Mesenteric fat pad (tissue), 1 donor: ENCODE data around the gene MKNK1. TPM values are rescaled to one million over a fixed set of nuclear protein-coding genes. Genes with fewer than 3 reads are reported as not detected.

Source experiments
- DNase-seq: peaks from one replicate; pipeline ENCODE4 v3.0.0-alpha.2; 2020; ENCODE audit warnings: low spot score
- total RNA-seq: library from RNA; stranded (reverse); fragmentation: NEBNext Ultra II Directional; extraction: Animal tissue kit (Norgen Biotek cat#: 25700); gene quantifications from one replicate; pipeline ENCODE4 v1.2.1, GENCODE V29; 2021
- donor health status: DM: yes; HTN: yes; CAD: no.

Gene MKNK1
- total RNA-seq, 1 donor from 2014 or later, result 90.8 TPM

DNA sequence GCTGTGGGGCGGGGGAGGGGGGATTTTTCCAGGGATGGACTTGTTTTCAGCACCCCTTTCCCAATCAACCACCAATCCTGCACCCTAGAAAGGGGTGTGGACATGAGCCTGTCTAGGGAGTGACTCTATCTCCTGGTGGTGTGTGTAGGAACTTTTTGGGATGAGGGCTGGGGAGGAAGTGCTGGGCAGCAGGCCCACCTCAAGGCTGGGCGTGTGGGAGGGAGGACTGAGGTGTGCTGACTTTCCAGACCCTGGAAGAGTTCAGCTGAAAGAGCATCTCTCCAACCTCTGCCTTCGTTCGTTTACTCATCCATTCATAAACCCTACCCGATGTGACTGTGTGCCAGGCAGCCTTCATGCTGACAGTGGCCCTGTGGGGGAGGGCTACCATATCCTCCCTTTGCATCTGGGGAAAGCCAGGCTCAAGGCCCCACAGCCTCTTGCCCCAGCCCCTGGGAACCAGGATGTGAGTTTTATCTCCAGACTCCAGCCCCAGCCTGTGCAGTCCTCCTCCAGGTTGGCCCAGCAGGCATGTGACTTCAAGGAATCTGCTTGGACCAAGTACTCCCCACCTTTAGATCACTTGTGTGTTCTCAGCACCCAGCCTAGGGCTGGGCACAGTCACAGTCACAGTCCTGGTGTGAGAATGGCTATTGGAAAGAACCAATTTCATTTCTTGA lies 59.4 kb downstream of the MKNK1 start:
- no peak for DNase-seq

DNA sequence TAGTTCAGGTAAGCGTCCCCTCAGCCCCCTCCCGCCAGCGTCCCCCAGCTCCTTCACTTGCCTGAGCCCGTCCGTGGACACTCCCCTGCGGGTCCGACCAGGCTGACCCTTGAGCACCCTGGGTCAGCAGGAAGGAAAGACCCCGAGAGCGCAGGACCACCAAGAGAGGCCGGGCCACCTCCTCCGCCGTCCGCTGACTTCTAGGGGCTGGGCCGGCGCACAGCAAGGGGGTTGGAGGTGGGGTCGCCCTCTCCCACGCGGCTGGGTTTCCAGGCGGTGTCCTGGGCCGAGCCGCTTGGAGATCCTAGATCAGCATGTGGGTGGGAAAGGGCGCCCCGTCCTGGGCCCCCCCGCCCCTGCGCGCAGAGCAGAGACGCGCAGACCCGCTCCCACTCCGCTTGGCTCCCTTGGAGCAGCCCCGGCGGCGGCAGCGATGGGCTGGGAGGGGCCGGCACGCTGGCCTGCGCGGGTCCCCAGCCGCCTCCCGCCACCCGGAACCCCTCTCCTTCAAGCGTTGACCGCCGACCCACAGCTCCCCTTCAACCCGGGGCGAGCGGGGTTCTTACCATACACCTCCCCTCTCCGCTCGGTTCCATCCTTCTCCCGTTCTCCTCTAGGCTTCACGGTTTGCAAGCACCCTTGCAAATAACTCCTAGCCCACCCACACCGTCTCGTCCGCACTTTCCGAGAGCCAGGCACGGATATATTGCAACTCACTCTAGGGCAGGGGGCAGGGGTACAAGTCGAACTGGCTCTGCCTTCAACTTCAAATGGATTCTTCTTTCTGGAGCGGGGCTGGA lies 60.1 kb downstream of the MKNK1 start:
- no peak for DNase-seq

DNA sequence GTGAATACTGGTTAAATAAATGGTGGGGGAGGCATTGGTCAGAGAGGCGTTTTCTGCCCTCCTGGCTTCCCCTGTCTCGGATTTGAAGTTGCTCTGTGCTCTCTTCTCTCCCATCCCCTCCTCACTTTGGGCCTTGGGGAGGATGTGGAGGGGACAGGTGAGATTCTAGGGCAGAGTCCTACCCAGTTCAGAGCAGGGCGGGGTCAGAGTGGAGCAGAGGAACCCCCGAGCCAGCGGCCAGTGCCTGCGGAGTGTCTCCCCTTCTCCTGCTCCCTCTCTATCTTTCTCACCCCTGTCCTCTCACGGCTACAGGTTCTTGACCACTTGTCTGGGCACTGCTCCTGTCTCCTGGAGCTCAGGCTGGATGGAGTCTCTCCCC lies 60.7 kb downstream of the MKNK1 start:
- no peak for DNase-seq

DNA sequence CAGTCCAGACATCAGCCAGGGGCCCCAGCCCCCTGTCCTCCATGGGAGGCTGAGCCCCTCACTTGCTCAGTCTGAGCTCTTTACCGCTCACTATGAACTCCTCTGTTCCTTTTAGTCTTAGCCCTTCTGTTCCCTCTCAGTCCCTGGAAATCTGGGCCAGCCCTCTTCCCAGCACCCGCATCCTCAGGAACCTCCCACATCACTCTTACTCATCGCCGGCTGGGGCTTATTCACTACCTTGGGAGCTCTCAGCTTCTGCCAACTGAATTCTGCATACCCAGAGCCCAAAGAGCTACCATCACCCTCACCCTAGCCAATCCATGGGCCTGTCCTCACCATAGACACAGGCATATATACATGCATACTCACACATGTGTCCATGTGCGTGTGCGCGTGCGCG lies 64.1 kb downstream of the MKNK1 start:
- no peak for DNase-seq

DNA sequence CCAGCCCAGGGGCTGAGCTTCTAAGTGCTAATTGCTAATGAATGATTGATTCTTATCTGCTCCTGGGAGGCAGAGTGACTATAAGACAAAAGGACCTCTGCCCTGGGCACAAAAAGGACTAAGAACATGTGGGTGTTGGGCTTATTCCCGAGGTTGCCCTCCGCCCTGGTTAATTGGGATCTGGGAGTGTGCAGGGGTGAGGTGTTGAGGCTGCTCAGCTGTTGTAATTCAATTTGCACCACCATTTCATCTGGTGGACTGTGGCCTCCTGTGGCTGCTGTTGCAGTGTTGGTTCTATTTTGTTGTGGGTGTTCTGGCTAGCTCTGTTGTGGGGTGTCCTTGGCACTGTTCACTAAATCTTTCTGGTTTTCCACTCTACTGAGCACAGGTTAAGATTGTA lies 65.9 kb downstream of the MKNK1 start:
- DNase-seq, result no peak

DNA sequence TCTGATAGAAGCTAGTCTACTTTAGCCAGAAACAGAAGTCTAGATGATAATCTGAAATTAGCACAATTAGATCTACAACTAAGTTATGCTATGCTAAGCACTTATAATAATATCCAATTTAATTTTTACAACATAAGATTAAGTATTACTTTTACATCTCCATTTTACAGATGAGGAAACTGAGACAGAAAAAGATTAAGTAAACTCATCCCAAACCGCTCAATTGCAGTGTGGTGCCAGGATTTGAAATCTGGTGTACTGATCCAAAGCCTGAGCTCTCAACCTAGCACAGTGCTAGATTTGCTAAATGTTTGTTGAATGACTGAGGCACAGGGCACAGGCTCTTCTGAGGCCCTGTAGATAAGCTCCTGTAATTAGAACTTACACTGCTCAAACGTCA lies 66.4 kb downstream of the MKNK1 start:
- no peak for DNase-seq

DNA sequence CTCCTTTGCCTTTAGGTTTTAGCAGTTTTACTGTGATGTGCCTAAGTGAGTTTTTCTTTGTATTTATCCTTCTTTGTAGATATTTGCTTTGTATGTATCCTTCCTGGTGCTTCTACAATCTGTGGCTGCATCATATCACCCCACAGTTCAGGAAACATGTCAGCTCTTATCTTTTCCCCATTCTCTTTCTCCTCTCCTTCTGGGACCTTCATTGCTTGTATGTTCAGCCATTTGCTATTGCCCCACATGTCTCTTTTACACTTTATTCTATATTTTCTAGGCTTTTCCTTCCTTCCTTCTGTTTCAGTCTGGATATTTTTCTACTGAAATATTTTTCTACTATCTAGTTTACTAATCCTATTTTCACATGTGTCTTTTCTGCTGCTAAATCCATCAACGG lies 67.5 kb downstream of the MKNK1 start:
- no peak for DNase-seq

DNA sequence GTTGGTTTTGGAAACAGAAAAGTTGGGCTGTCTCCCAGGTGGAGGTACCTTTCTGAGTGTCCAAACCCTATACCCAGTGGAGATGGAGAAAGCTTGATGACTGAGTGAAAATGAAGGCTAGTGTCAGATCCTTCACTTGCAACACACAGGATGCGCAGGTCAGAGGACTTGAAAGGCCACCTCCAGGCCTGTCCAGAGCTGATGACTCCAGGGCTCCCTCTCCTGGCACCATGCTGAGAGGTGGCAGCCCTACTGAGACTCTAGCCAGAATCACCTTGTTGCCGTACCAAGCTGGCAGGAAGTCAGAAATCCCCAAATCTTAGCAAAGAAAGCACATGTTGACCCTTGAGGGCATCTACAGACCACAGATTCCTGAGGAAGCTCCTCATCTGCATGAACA lies 69.0 kb downstream of the MKNK1 start:
- DNase-seq, result no peak

DNA sequence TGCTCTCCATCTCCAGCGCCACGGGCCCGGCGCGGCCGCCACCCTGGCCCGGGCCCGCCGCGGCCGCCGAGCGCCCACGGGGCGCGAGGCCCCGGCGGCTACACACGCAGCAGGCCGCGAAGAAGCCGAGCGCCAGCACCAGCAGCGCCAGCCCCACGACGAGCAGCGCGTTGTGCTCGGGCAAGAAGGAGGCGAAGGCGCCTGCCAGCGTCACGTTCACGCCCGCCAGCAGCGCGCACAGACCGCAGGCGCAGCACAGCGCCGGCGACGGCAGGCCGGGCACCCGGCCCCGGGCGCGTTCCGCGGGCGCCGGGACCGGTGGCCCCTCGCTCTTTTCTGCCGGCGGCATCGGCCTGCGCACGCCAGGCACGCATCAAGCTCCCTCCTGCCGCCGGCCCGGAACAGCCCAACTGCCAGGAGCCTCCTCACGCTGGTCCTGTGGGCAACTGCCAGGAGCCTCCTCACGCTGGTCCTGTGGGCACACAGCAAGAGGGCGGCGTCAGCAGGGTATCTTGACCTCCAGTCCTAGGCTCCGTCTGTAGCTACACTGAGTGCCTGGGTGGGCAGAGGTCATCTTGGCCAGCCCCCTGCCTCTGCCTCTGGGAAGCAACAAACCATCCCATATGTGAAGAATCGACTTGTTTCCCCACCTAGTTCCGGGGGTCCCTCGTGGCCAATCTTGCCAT lies 70.7 kb downstream of the MKNK1 start:
- DNase-seq, result no peak

DNA sequence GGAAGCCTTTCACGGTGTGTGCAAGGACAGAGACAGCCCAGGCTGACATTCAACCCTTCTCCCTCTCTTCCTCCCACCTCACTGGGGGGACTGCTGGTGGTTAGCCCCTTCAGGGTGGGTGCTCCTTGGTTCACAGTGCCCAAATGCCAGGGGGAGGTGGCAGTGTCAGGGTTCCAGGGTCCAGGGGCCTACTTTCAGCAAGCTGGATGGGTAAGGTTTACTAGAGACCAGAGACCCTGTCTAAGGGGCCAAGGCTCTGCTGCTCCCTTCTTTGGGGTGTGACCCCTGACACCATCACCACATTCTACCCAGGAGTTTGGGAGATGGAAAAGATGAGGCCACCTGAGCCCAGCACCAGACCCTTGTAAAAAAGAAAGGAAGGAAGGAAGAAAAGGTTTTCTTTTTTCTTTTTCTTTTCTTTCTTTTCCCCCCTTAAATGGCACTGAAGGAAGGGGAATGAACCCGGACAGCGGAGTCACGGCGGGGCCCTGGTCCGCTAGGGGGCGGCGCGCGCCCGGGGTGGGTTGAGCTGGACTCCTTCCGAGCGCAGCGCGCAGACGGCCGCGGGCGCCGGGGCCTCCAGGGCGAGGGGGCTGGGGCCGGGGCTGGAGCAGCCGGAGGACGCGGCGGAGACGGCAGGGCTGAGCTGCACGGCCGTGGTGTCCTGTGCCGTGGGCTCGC lies 71.4 kb downstream of the MKNK1 start:
- peak; percentile 93 for DNase-seq

DNA sequence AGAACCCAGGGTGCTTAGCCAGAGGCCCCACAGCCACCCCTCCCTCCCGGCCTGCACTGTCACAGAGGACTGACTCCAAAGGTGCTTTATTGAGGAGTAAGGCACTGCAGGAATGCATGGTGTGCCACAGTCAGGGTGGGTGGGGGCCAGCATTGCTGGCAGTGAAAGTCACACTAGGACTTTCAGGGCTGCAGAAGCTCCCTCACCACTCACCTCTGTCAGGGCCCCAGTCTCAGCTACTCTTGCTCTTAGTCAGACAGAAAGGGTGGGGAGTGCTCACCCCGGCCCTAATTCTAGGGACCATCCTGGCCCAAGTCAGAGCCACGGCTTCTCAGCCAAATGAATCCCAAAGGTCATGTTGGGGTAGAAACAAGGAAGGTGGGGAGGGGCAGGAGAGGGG lies 72.0 kb downstream of the MKNK1 start:
- no peak for DNase-seq

DNA sequence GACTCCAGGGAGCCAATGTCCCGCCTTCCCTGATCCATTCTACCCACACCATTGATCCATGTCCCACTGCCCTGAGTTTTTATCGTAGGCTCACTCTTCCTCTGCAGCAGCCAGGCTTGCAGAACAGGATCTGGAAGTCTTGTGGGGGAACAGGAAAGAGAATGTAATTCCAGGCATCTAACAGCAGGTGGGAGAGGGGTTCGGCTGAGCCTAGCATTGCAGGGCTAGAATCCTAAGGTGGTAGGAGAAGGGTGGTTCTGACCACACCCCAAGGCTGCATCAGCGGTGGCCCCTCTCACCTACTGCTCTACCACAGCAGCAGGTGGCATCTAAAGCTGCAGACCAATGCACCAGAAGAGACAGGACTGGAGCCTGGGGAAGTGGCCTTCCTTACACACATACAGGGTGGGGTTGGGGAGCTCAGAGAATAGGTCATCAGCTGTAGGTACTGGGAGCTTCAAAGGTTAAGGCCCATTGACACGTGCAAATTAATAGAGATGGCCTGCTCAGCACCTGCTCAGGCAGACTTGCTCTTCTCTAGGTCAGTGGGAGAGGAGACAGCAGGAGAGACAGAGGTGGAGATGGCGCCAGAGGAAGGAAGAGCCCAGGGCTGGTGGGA lies 73.2 kb downstream of the MKNK1 start:
- no peak for DNase-seq

DNA sequence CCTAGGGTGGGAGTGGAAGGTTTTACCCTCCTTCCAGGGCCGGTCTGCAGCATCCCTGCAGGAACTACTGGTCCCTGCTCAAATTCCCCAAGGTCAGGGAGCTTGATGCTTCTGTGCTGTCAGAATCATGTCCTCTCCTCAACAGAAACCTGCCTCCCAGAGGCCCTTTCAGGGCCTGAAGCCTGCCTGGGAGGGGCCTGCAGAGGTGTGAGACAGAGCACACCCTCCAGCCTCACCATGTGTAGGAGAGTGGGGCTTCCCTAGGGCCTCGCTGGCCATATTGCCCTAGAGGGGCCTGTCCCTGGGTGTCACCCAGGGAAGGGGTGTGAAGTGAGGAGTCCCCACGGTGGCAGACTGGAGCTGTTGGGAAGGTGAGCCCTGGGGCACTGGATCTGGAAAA lies 73.8 kb downstream of the MKNK1 start:
- DNase-seq, result no peak

DNA sequence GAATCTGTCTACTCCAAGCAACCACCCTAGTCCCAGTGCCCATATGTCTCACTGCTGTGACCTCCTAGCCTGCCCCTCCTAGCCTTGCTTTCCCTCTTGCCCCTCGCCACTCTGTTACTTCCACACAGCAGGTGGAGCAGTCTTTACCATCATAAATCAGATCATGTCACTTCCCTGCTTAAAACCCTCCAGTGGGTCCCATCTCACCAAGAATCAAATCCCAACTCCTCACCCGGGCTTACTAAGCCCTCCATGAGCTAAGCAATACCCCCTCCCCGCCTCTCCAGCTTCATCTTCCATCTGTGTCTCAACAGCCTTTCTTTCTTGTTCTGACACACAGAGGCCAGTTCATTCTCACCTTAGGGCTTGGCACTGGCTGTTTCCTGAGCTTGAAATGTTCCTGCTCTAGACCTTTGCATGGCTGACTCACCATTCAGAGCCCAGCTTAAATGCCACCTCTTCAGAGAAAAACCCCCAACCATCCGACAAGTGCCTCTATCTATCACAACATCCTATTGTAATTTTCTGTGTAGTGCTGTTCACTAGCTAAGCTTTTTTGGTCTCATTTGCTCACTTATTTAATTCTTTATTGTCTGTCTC lies 74.9 kb downstream of the MKNK1 start:
- DNase-seq, result no peak

DNA sequence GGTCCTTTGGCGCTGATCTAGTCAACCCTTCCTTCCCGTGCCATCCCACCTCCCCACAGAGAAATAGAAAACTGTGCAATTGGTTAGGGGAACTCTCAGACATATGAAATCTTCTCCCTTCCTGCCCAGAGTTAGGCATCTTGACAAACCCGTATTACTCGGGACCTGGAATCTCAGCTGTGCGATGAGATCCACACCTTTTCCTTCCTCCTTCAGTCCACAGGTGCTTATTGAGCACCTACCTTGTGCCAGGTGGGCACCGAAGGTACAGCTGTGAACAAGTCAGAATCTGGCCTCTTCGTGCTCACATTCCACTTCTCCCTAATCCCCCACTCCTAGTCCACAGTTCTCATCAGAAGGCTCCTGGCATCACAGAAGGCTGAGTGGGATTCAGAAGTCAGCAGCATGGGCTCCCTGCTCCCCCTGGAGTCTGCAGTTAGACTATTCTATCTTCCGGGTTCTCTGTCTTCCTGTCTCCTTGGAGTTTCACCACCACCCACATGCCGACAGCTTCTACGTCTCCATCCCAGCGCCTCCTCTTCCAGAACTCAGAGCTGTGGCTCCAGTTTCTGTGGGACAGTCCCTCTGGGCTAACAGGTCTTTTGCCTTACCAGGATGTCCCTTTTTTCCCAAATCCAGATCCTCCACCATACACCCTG lies 75.6 kb downstream of the MKNK1 start:
- no peak for DNase-seq

DNA sequence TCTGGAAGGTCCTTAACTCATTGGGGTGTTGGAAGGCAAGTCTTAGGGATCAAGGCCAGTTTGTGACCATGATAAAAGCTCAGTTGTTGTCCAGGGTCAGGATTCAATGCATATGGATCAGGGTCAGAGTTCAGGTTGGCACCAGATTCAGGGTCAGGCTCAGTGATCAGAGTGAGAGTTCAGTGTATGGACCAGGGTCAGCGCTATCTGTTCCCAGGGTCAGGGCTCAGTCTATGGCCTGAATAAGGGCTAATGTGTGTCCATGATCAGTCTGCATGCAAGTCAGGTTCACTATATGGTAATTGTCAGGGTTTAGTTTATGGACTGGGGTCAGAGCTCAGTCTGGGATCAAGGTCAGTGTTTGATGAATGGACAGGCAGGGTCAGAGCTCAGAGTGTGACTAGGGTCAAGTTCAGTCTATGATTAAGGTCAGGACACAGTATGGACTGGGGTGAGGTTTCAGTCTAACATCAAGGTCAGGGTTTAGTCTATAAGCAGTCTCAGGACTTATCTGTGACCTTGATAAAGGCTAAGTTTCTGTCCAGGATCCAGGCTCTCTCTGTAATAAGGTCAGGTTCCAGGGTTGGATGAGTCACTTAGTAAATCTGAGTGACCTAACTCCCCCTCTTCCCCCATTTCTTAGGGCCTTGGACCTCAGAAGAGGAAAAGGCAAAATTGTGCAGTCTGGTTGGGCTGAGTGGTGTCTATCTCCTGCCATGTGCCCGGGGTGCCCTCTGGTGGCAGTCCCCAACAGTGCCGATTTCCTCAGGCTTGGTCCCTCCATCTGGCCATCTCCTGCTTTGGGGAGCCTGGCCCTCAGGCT lies 76.4 kb downstream of the MKNK1 start:
- no peak for DNase-seq

DNA sequence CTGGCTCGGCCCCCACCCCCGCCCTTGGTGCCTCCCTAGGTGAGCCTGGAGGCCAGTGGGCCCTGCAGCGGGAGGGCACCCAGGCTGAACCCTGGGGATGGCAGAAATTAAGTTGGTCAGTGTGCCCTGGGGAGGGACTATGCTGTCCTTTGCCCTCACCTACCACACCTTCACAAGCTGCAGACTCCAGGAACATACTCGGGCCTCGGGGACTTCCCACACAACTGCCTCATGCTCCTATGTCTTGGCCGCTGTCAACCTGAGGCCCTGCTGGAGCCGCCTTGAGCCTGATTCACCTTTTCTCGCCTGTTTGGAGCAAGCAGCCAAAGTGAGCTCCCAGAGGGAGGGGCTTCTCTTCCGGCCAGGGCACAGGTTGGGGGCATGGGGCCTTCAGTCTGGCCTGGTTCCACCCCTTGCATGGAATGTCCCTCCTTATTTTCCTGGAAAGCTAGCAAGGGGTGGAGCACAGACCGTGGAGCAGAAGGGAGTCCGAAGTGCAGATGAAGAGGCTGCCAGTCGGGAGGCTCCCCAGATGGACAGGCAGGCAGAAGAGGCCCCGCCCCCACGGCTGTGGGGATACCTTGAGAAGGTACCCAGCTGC lies 77.3 kb downstream of the MKNK1 start:
- DNase-seq, result no peak

DNA sequence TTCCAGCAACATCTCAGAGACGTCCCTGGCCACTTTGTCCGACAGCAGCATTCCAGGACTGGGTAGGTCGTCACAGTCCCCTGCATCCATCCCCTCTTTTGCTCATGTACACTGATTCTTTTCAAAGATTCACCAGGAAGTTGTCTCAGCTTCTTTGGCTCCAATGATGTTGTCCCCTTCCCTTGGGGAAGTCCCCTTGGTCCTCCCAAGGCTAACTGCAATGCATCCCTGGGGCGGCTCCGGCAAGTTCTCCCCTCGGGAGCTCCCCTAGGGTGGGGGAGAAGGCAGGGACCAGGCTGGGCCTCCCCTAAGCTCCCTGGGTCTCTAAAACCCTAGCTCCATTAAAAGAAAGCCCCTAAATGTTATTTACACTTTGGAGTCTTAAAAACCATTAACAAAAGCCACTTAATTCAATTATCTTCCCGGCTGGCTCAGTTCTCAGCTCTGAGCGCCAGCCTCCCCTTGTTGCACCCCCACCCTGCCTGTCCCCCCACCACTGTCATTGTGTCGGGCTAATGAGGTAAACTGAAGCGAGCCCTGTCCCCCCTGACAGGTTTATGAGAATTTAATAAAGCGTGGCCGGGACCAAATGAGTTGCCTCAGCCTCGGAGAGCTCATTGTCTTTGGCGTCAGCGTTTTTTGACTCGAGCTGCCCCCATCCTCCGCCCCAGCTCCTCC lies 77.9 kb downstream of the MKNK1 start:
- no peak for DNase-seq
